Measurements from ENCODE around the gene PBX4.

GRCh38 chr19:19636573-19637185 is 18.2 kb upstream of the PBX4 start:
- TF ChIP-seq, protein P1, sequence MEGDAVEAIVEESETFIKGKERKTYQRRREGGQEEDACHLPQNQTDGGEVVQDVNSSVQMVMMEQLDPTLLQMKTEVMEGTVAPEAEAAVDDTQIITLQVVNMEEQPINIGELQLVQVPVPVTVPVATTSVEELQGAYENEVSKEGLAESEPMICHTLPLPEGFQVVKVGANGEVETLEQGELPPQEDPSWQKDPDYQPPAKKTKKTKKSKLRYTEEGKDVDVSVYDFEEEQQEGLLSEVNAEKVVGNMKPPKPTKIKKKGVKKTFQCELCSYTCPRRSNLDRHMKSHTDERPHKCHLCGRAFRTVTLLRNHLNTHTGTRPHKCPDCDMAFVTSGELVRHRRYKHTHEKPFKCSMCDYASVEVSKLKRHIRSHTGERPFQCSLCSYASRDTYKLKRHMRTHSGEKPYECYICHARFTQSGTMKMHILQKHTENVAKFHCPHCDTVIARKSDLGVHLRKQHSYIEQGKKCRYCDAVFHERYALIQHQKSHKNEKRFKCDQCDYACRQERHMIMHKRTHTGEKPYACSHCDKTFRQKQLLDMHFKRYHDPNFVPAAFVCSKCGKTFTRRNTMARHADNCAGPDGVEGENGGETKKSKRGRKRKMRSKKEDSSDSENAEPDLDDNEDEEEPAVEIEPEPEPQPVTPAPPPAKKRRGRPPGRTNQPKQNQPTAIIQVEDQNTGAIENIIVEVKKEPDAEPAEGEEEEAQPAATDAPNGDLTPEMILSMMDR (IDR thresholded peaks at IDR 0.05; ENCODE audit: poor library complexity): no peak
- TF ChIP-seq EZH2phosphoT487 (IDR thresholded peaks at IDR 0.05; ENCODE audit: low read depth, severe bottlenecking, unreplicated experiment): no peak

Measured in hepatocyte (in vitro differentiated cells).